Measurements from ENCODE around the gene PADI1. TPM values are rescaled to one million over a fixed set of nuclear protein-coding genes. Genes with fewer than 3 reads are reported as not detected.

PADI1 gene
- polyA plus RNA-seq, 2 of the 4 experiments (the other 2 are of a cell fraction), result 1.4 to 2.0 TPM

DNA sequence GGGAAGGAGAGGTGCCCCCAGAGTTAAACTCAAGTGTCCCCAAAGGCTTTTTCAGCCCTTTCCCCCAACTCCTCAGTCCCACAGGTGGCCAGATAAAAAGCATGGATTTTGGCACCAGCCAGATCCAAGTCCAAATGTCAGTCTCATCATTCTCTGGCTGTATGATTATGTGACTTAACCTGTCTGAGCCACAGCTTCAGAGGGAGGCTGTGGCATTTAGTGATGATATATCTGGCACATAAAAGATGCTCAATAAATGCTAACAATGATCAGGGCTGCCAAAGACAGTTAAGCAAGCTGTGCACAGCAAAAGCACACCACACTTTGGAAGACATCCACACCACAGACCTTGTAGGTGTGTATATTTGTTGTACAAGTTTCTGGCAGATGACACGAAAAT is 38.3 kb downstream of the PADI1 start:
- peak overlapping the region in 1 of 2 experiments; percentile 66; a peak in 2 of 6 replicates for H3K27ac ChIP-seq
- CTCF ChIA-PET, result interaction anchor here (1.3 to 12.2 kb wide), 2 partner anchors 93 to 119 kb away, joined by 4 to 380 read pairs; partner anchors contain the start of gene PADI2
- H3K4me1 ChIP-seq, result peaks cover 15% of the 10 kb centered on the region
- DNase-seq (ENCODE audit: low read depth in 1 of 2, low spot score in 1 of 2) (no peak), ATAC-seq (no peak), FAIRE-seq (no peak)
- H3K4me3 ChIP-seq, result no peak overlapping the region
- TF ChIP-seq ATOH8 (CRISPR knock-in tag; IDR thresholded peaks at IDR 0.05; ENCODE audit: low read depth), result no peak
- TF ChIP-seq JUNB (IDR thresholded peaks at IDR 0.05), result no peak
- no peak for TF ChIP-seq CBX8 (IDR thresholded peaks at IDR 0.05)
- TF ChIP-seq ZSCAN20 (CRISPR knock-in tag; IDR thresholded peaks at IDR 0.05), result no peak
- TF ChIP-seq NFE2L2 (conservative IDR thresholded peaks at IDR 0.05; ENCODE audit: low read length), result no peak
- no peak overlapping the region for H3K4me2 ChIP-seq
- H3K9me3 ChIP-seq, result no peaks in the 10 kb centered on the region
- POLR2A ChIA-PET, result no interaction called here
- WGBS (ENCODE audit: missing lambda C conversion rate), result 59% methylated on average over 1 of the region's 1 CpG

GRCh38 chr1:17244821-17245740 is 40.2 kb downstream of the PADI1 start:
- FAIRE-seq (no peak), DNase-seq (ENCODE audit: low read depth in 1 of 2, low spot score in 1 of 2) (no peak), ATAC-seq (no peak)
- no peak overlapping the region for H3K4me2 ChIP-seq
- no peak overlapping the region for H3K4me3 ChIP-seq
- ChIA-PET POLR2A (no interaction called here), CTCF (interaction anchor here (0.8 to 10.2 kb wide), 10 partner anchors 10 to 187 kb away, joined by 3 to 104 read pairs (median 6); no protein-coding TSS in a partner anchor)
- H3K4me1 ChIP-seq, result peaks cover 10% of the 10 kb centered on the region
- TF ChIP-seq CEBPB (IDR thresholded peaks at IDR 0.05) (no peak), RFX5 (IDR thresholded peaks at IDR 0.05) (no peak), KDM5A (IDR thresholded peaks at IDR 0.05) (no peak), POLR2AphosphoS2 (conservative IDR thresholded peaks at IDR 0.05; ENCODE audit: low read length) (no peak), FOSL2 (IDR thresholded peaks at IDR 0.05) (no peak), FOSL2 (CRISPR knock-in tag; IDR thresholded peaks at IDR 0.05) (no peak), PHF8 (IDR thresholded peaks at IDR 0.05; ENCODE audit: borderline replicate concordance, low read depth) (no peak), CHD2 (IDR thresholded peaks at IDR 0.05; ENCODE audit: low read length, partially characterized antibody) (no peak)
- TF ChIP-seq, protein P1, sequence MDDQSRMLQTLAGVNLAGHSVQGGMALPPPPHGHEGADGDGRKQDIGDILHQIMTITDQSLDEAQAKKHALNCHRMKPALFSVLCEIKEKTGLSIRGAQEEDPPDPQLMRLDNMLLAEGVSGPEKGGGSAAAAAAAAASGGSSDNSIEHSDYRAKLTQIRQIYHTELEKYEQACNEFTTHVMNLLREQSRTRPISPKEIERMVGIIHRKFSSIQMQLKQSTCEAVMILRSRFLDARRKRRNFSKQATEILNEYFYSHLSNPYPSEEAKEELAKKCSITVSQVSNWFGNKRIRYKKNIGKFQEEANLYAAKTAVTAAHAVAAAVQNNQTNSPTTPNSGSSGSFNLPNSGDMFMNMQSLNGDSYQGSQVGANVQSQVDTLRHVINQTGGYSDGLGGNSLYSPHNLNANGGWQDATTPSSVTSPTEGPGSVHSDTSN (IDR thresholded peaks at IDR 0.05), result no peak
- WGBS (ENCODE audit: missing lambda C conversion rate), result 83% methylated on average over 10 of the region's 14 CpGs
- H3K27ac ChIP-seq, result peak overlapping the region in 1 of 2 experiments; percentile 66; a peak in 3 of 6 replicates
- H3K9me3 ChIP-seq, result no peaks in the 10 kb centered on the region

DNA sequence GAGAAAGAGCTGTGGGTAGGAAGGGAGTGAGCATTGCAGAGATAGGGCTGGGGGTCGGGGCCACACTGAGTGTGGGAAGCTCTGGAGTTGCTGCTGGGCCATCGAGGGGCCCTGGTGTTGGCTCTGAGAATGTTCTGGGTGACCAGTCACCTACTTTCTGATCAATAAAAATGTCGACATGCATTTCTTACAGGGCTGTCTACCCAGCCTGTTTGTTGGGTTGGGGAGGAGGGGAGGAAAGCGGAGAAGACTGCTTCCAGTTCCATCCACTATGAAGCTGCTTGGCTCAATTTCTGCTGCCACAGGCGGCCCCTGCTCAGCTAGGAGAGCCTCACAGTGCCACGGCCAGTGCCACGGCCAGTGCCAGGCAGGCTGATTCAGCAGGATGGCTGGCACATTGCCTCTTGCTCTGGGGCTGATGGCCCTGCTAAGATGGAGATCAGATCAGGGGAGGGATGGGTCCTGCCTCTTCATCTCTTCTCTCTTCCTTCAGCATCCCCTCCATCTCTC is 40.9 kb downstream of the PADI1 start:
- FAIRE-seq (no peak), ATAC-seq (no peak), DNase-seq (ENCODE audit: low read depth in 1 of 2, low spot score in 1 of 2) (no peak)
- no peak for TF ChIP-seq BCL3 (IDR thresholded peaks at IDR 0.05)
- TF ChIP-seq CBX2 (IDR thresholded peaks at IDR 0.05; ENCODE audit: borderline replicate concordance, low read depth), result no peak
- TF ChIP-seq MAZ (IDR thresholded peaks at IDR 0.05; ENCODE audit: borderline replicate concordance, low read depth, low read length), result no peak
- TF ChIP-seq FOXS1 (CRISPR knock-in tag; IDR thresholded peaks at IDR 0.05), result no peak
- no peak for TF ChIP-seq ELK1 (IDR thresholded peaks at IDR 0.05; ENCODE audit: low read depth, low read length)
- no peak for TF ChIP-seq CHD2 (IDR thresholded peaks at IDR 0.05; ENCODE audit: low read length, partially characterized antibody)
- TF ChIP-seq TFCP2L1 (CRISPR knock-in tag; IDR thresholded peaks at IDR 0.05), result no peak
- no peak for TF ChIP-seq TP53 (CRISPR knock-in tag; IDR thresholded peaks at IDR 0.05)
- no peak for TF ChIP-seq SREBF2 (IDR thresholded peaks at IDR 0.05)
- no peak for TF ChIP-seq CBX8 (IDR thresholded peaks at IDR 0.05)
- TF ChIP-seq RNF2 (IDR thresholded peaks at IDR 0.05; ENCODE audit: borderline replicate concordance, low read depth), result no peak
- no peak for TF ChIP-seq NR3C1 (IDR thresholded peaks at IDR 0.05)
- no peak for TF ChIP-seq JUNB (IDR thresholded peaks at IDR 0.05)
- TF ChIP-seq ZNF302 (CRISPR knock-in tag; IDR thresholded peaks at IDR 0.05), result no peak
- TF ChIP-seq KDM5A (IDR thresholded peaks at IDR 0.05), result no peak
- TF ChIP-seq, protein P1 (IDR thresholded peaks at IDR 0.05), result no peak
- peak overlapping the region in 1 of 2 experiments; percentile 66; a peak in 4 of 6 replicates for H3K27ac ChIP-seq
- no peaks in the 10 kb centered on the region for H3K9me3 ChIP-seq
- peaks cover 18% of the 10 kb centered on the region for H3K4me1 ChIP-seq
- ChIA-PET CTCF (interaction anchor here (0.9 to 10.2 kb wide), 9 partner anchors 11 to 186 kb away, joined by 3 to 104 read pairs (median 6); no protein-coding TSS in a partner anchor), POLR2A (interaction anchor here (0.7 kb wide), 1 partner anchor 124 kb away, joined by 3 read pairs; no protein-coding TSS in a partner anchor)
- H3K4me2 ChIP-seq, result no peak overlapping the region
- WGBS (ENCODE audit: missing lambda C conversion rate), result 79% methylated on average over 7 of the region's 7 CpGs
- H3K4me3 ChIP-seq, result no peak overlapping the region
